ENCODE data around the gene TMEM101.
"Not testable (repeated sequence)": the region's sequence is repeated elsewhere in the genome, so short reads cannot be mapped to it uniquely, and the experiment has no call there.

TMEM101 gene

DNA sequence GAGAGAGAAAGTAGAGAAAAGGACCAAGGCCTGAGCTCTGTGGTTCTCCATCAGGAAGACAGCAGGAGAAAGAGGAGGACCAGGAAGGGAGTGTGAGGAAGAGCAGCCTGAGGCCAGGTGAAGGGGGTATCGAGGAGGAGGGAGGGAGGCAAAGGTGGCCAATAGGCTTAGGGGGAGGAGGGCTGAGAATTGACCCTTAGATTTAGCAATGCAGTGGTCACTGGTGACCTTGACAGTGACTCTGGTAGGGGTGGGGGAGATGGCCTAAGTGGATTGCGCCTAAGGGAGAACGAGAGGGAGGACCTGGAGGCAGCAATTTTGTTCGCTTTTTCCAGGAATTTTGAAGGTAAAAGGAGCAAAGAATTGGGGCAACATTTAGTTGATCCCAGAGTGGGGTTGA lies 15.7 kb downstream of the TMEM101 start:
- DNase-seq (ENCODE audit: low read depth) = no peak
- TF ChIP-seq CTCF (IDR thresholded peaks at IDR 0.05; ENCODE audit: low read depth, low read length, missing control alignments) = no peak
- no peak overlapping the region for H3K4me3 ChIP-seq (ENCODE audit: low read depth, low read length)

- H3K4me3 ChIP-seq (ENCODE audit: low read depth, low read length) = no peak overlapping the region
- TF ChIP-seq CTCF (IDR thresholded peaks at IDR 0.05; ENCODE audit: low read depth, low read length, missing control alignments) = no peak
- DNase-seq (ENCODE audit: low read depth) = no peak
These were observed 16.2 kb downstream of the TMEM101 start for GRCh38 chr17:43998552-43998951.

GRCh38 chr17:43997180-43997579 lies 17.6 kb downstream of the TMEM101 start:
- DNase-seq (ENCODE audit: low read depth); H3K4me3 ChIP-seq (ENCODE audit: low read depth, low read length): not testable (repeated sequence)

GRCh38 chr17:43995150-43995471 lies 19.7 kb downstream of the TMEM101 start:
- TF ChIP-seq CTCF (IDR thresholded peaks at IDR 0.05; ENCODE audit: low read depth, low read length, missing control alignments) = no peak
- no peak overlapping the region for H3K4me3 ChIP-seq (ENCODE audit: low read depth, low read length)
- DNase-seq (ENCODE audit: low read depth) = no peak

GRCh38 chr17:43994272-43995149 lies 20.3 kb downstream of the TMEM101 start:
- no peak overlapping the region for H3K4me3 ChIP-seq (ENCODE audit: low read depth, low read length)
- no peak for DNase-seq (ENCODE audit: low read depth)
- TF ChIP-seq CTCF (IDR thresholded peaks at IDR 0.05; ENCODE audit: low read depth, low read length, missing control alignments) = peak; percentile 82

DNA sequence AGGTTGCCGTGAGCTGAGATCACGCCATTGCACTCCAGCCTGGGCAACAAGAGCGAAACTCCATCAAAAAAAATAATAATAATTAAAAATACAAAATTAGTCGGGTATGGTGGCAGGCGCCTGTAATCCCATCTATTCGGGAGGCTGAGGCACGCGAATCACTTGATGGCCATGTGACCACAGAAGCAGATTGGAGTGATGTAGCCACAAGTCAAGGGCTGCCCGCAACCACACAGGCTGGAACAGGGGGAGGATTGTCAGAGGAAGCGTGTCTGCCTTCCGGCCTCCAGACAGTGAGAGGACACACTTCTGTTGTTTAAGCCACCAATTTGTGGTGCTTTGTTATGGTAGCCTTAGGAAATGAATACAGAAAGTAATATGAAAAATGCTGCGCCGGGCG lies 22.1 kb downstream of the TMEM101 start:
- H3K4me3 ChIP-seq (ENCODE audit: low read depth, low read length) = no peak overlapping the region
- no peak for DNase-seq (ENCODE audit: low read depth)
- no peak for TF ChIP-seq CTCF (IDR thresholded peaks at IDR 0.05; ENCODE audit: low read depth, low read length, missing control alignments)

GRCh38 chr17:43988301-43988700 lies 26.5 kb downstream of the TMEM101 start:
- no peak for DNase-seq (ENCODE audit: low read depth)
- TF ChIP-seq CTCF (IDR thresholded peaks at IDR 0.05; ENCODE audit: low read depth, low read length, missing control alignments) = no peak
- no peak overlapping the region for H3K4me3 ChIP-seq (ENCODE audit: low read depth, low read length)

Data from GM12864 (cell line).